Activated CD4-positive, alpha-beta T cell treated with anti-CD3 and anti-CD28 coated beads, Interleukin-2, amount 50 U/mL, for 24 hours (primary cell): Measurements from ENCODE around the gene FOXL3.
"Not testable (repeated sequence)": the region's sequence is repeated elsewhere in the genome, so short reads cannot be mapped to it uniquely, and the experiment has no call there.

Source experiments
- DNase-seq, 2 donors: peaks; one replicate each; pipeline ENCODE4 v3.0.0-alpha.2; 2020; ENCODE audit warnings: low read depth in 1 of 2, low spot score in 1 of 2

FOXL3 gene

GRCh38 chr7:286266-286665 lies 3.7 kb upstream of the FOXL3 start:
- DNase-seq, result no peak

DNA sequence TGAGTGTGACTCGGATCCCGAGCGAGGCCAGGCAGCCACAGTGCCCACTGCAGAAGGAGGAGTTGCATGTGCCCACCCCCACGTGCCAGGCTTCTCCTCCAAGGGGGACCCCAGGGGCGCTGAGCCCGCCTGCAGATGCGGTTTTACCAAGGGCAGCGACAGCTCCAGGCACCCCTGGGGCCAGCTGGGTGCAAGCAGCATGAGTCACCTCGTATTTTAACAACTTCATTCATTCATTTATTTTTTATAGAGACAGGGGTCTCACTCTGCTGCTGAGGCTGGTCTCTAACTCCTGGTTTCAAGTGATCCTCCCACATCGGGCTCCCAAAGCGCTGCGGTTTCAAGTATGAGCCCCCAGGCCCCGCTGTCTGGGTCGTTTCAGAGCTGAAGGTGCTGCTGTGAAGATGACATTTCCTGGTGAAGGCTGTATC lies 1.3 kb upstream of the FOXL3 start:
- DNase-seq, result no peak

- no peak for DNase-seq
These were observed 688 bp upstream of the FOXL3 start for GRCh38 chr7:289209-289755.

DNA sequence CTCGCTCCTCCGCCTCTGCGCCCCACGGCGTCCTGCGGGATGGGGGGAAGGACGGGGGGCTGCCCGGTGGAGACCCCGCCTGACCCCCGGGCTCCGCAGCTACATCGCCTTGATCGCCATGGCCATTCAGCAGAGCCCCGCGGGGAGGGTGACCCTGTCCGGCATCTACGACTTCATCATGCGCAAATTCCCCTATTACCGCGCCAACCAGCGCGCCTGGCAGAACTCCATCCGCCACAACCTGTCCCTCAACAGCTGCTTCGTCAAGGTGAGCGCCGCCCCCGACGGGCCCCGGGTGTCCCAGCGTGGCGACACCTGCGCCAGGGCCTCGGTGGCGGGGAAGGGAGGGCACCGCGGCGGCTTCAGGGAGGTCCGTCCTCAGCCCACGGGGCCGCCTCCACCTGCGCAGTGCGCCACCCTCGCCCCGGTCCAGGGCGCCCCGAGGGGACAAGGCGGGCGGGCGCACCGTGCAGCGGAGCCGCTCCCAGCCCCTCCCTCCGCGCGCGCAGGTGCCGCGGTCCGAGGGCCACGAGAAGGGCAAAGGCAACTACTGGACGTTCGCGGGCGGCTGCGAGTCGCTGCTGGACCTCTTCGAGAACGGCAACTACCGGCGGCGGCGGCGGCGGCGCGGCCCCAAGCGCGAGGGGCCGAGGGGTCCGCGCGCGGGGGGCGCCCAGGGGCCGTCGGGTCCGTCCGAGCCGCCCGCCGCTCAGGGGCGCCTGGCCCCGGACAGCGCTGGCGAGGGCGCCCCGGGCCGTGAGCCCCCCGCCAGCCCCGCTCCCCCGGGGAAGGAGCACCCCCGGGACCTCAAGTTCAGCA lies 793 bp downstream of the FOXL3 start:
- no peak for DNase-seq

DNA sequence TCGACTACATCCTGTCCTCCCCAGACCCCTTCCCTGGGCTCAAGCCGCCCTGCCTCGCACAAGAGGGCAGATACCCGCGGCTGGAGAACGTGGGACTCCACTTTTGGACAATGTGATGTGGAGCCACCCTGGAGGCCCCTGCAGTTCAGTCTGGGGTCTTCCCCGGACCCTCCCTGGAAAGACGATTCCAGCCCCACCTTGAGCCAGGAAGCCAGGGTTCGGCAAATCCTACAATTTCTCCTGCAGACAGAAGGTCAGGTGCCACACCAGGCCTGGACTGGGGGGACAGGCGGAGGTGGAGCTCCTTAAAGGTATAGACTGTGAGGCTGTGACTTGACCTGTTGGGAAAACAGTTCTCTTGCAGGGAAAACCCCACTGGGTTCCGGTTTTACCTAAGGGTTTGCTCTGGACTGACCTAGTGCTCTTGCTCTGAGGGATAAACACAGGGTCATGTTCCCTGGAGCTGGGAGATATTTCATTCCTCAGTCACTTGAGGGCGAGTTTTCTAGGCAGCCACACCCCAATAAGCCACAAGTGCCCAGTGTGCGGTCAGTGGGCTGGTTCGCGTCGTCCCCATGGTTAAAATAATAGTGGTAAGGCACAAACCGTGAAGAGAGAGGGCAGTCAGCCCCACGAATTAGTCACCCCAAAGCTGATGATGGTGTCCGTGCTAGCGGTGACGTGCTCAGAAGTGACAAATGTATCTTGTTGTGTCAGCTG lies 1.6 kb downstream of the FOXL3 start:
- DNase-seq, result no peak

DNA sequence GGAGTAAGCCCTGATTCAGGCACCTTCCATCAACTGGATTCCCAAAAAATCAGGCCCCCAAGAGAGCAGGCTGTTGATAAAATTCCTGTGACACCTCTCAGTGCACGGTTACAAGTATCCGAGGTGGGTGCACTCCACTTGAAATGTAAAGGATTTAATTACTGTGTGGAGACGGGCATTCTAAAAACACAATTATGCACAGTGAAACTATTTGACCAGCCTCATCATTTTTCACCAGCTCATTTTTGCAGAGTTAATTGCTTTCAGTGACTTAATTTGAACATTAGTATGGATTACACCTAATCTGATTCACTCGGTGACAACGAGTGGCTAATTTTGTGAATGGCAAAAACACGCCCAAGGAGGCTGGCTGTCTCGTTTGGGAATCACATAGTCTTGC lies 2.3 kb downstream of the FOXL3 start:
- DNase-seq, result no peak

GRCh38 chr7:292826-293225 lies 2.9 kb downstream of the FOXL3 start:
- no peak for DNase-seq

- no peak for DNase-seq
These were observed 3.9 kb downstream of the FOXL3 start for GRCh38 chr7:293681-294439.

DNA sequence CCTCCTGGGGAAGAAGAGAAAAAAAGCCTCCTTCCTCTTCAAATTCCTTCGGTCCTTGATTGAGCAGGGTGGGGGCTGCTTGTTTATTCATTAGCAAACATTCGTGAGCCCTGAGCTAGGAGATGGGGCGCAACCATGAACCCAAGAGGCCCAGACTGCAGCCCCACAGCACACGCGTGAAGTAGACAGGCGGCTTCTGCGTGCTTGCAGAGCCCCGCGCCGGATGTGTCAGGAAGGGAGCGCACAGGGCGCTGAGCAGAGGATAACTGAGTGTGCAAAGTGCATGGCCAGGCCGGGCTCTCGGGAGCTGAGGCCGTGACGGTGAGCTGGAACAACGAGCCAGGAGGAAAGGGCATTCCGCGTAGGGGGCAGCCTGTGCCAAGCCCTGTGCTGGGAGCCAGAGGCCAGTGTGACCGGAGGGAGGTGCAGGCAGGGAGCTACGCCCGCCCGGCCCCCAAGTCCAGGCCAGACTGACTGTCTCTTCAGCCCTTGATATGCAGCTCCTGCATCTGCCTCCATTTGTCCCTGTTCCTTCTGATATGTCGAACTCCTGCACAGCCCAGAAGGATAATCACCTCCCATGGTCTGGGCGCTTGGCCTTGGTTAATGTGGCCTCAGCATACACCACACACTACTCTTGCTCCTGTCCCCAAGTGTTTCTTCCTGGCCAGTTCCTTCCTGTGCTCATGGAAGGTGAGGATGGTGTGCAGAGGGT lies 4.6 kb downstream of the FOXL3 start:
- no peak for DNase-seq

DNA sequence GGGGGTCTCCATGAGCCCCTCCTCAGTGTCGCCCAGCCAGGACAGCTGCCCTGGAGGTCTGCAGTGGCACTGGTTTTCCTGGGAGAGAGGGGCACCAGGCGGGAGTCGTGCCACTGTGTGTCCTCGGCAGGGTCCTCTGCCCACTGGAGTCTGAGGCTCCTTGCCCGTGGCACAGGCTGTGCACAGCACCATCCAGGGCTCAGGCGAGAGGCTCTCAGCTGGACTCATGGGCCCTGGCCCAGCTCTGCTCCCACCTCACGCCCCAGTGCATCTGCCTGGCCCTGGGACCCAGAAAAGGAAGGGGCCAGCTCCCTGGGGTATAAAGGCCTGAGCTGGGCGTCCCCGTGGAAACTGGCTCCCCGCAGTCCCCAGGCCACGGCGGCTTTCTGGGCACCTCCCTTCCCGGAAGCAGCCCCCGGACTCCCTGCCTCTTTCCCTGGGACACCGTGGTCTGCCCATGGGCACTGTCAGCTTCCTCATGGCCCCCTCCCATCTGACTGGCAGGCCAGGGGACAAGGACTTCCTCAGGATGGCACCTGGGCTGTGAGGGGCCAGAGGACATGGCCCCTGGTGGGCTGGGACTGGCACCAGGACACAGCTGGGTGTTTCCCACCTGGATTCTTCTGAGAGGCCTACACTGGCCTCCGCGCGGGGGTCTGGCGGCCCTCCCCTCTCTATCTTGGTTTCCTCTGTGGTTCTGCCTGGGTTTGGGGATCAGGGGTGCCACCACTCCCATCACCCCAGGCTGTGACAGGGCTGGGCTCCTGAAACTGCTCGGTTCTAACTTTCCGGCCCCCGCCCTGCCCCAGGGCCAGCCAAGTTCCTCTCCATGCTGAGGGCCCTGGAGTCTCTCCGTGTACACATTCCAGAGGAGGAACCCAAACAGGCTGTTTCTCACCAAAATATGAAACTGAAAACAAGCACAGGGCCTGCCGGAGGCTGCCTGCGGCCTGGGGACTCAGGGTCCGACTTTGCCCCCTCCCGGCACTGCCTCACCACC lies 5.5 kb downstream of the FOXL3 start:
- DNase-seq, result no peak

- DNase-seq, result no peak
These were observed 6.5 kb downstream of the FOXL3 start for GRCh38 chr7:296373-296945.

- DNase-seq, result not testable (repeated sequence)
These were observed 7.2 kb downstream of the FOXL3 start for GRCh38 chr7:297141-297540.

DNA sequence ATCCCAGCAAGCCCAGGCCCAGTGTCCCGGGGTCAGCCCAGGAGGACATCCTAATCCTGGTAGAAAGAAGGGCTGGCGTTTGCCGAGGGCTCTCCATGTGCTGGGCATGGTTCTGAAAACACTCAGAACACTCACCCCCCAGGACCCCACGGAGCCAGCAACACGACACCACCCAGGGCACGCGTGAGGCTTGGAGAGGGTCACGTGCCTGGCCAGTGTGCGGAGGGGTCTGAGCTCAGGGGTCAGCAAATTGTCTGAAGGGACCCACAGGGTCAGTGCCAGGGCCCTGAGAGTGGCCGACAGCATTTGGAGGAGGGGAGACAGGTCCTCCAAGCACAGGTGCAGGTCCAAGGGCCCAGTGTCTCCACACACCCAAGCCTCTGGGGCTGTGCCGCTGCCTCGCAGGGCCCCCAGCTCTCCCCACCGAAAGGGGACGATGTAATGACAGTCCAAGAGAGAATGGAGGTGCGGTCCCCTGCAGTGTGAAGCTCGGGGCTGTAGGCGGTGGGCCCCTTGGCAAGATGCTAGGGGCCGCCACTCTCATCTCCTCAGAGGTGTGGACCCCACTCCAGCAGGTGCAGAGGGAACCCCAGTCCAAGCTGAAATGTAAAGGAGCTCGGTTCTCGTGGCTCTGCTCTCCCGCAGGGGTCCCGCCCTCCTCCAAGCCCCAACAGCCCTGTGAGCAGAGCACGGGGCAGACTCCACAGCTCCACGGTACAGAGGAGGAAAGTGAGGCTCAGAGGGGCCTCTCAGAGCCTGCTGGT lies 7.8 kb downstream of the FOXL3 start:
- DNase-seq, result no peak

GRCh38 chr7:298375-298702 lies 8.4 kb downstream of the FOXL3 start:
- DNase-seq, result no peak

DNA sequence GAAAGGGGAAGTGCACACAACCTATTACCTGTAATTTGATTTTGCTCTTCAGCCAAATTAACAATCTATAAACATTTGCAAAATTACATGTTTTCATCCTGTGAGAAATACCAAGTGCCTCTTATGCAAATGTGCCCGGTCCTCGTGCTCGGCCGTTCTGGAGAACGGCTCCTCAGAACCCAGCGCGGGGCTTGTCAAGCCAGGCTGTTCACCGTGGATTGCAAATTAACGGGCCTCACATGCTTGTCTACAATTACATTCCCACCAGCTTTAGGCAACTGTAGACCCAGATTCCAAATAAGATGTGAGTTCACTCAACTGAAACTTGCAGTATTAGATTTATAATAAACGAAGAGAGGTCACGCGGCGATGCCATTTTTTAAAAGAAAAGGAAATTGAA lies 8.8 kb downstream of the FOXL3 start:
- no peak for DNase-seq

- DNase-seq, result no peak
These were observed 9.2 kb downstream of the FOXL3 start for GRCh38 chr7:299169-299568.

DNA sequence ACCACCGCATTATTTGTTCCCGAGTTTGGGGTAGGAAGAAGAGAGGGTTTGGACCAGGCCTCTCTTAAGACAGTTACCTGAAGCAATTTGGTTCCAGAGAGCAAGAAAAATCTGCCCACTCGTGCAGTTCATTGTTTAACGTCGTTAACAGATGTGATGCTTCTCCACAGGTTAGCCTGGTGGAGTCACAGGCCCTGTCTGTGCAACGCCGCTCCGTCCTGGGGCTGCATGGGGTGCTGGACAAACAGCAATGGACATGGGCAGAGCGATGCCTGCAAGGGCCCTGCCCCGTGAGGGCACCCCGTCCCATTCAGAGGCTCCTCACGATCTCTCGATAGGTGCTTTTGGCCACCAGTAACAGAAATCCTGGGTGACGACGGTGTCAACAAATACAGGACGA lies 9.7 kb downstream of the FOXL3 start:
- no peak for DNase-seq

DNA sequence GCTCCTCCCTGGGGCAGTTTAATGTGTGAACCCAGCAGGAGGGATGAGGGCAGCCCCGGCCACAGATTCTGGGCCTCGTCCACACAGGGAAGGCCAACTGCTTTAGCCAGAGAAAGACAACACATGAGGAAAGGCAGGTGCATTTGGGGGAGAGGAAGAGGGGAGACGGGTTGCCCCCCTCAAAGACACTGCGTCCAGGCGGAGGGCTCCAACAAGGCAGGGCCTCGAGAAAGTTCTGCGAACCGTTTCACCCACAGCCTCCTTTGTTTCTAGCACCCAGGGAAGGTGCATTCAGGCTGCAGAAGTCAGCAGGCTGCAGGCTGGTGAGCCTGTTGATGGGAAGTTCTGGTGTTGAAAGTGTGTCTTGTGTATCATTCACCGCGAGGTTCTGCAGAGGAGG lies 10.1 kb downstream of the FOXL3 start:
- no peak for DNase-seq
